Naive thymus-derived CD8-positive, alpha-beta T cell (primary cell): ENCODE data around the gene REV3L. TPM values are rescaled to one million over a fixed set of nuclear protein-coding genes. Genes with fewer than 3 reads are reported as not detected.

ENCODE experiments used
- ATAC-seq, 2 donors: fragments of 150-1000 bp; cut with Tn5 transposase in 1 of 2; sonication (Bioruptor Pico), chemical (Tn5 transposase) in 1 of 2; 1 replicate in 1 of 2; 2 replicates in 1 of 2; pipeline ENCODE4 v1.10.0; 2021; ENCODE audit warnings: mild to moderate bottlenecking in 2 of 2, moderate library complexity in 2 of 2
- POLR2A ChIA-PET: fragments of 350-600 bp; sonication (Branson Sonifier 250); formaldehyde crosslinking; loops from one replicate; lab custom pipeline; 2021; ENCODE audit warnings: antibody characterized with exemption; lab: Charles Lee
- DNase-seq, 10 donors: peaks; one replicate each; pipeline versions ENCODE4 v3.0.0 to v3.0.0-alpha.2; 2020 to 2022
- H3K27ac Mint-ChIP-seq, 10 donors: one replicate each; pipeline ENCODE4 v1.8.0; 2020 to 2022; ENCODE audit warnings: mild to moderate bottlenecking in 10 of 10, mixed read lengths in 10 of 10, moderate library complexity in 4 of 10, inconsistent platforms in 1 of 10
- H3K27me3 Mint-ChIP-seq, 5 donors: one replicate each; pipeline ENCODE4 v1.8.0; 2021 to 2022; ENCODE audit warnings: mixed read lengths in 5 of 5
- H3K36me3 Mint-ChIP-seq, 3 donors: one replicate each; pipeline ENCODE4 v1.8.0; 2020 to 2022; ENCODE audit warnings: mixed read lengths in 3 of 3, mild to moderate bottlenecking in 2 of 3, inconsistent platforms in 1 of 3
- H3K4me1 Mint-ChIP-seq, 4 donors: one replicate each; pipeline ENCODE4 v1.8.0; 2021 to 2022; ENCODE audit warnings: mixed read lengths in 4 of 4
- H3K4me3 Mint-ChIP-seq, 10 donors: one replicate each; pipeline ENCODE4 v1.8.0; 2020 to 2022; ENCODE audit warnings: mild to moderate bottlenecking in 10 of 10, mixed read lengths in 10 of 10, moderate library complexity in 6 of 10, inconsistent platforms in 1 of 10
- H3K9me3 Mint-ChIP-seq, 9 donors: one replicate each; pipeline ENCODE4 v1.8.0; 2020 to 2022; ENCODE audit warnings: mixed read lengths in 9 of 9, mild to moderate bottlenecking in 3 of 9, inconsistent platforms in 1 of 9, moderate library complexity in 1 of 9
- polyA plus RNA-seq, 3 donors: library from polyadenylated mRNA; unstranded; fragments of 300-500 nt; fragmentation: Illumina TruSeq; gene quantifications; one replicate each; pipeline ENCODE4 v1.2.3, GENCODE V29; 2021
- total RNA-seq, 8 experiments: library from RNA in 2 of 8; stranded (reverse) in 2 of 8; gene quantifications; one replicate each; pipeline ENCODE4 v1.2.3 and lab custom pipeline; 2021 to 2026

REV3L gene
- total and polyA plus RNA-seq, 5 experiments from 2014 or later, result 3.2 to 36.5 (median 12.1) TPM

- Mint-ChIP-seq H3K9me3 (peaks cover 9 to 39% (median 20%) of the 10 kb centered on the region in 9 donors), H3K4me1 (peaks cover 0 to 4% (median 3%) of the 10 kb centered on the region in 4 donors), H3K4me3 (no peak overlapping the region), H3K27me3 (no peaks in the 10 kb centered on the region), H3K36me3 (peaks cover 52 to 79% (median 73%) of the 10 kb centered on the region in 3 donors), H3K27ac (no peak overlapping the region)
- DNase-seq, result no peak
- ATAC-seq, result no peak
- POLR2A ChIA-PET, result interaction anchor here (0.6 kb wide), 1 partner anchor 832 kb away, joined by 4 read pairs; no protein-coding TSS in a partner anchor
Observed at GRCh38 chr6:111274593-111275217, 208.3 kb downstream of the REV3L start.

GRCh38 chr6:111270121-111270520 lies 212.9 kb downstream of the REV3L start:
- no peak overlapping the region for H3K4me3 Mint-ChIP-seq
- DNase-seq (no peak), ATAC-seq (no peak)
- no peaks in the 10 kb centered on the region for H3K27me3 Mint-ChIP-seq
- H3K27ac Mint-ChIP-seq, result peak overlapping the region in 1 of 10 donors; percentile 65
- peaks cover 7 to 37% (median 20%) of the 10 kb centered on the region in 4 donors for H3K4me1 Mint-ChIP-seq
- H3K9me3 Mint-ChIP-seq, result peaks cover 0 to 25% (median 11%) of the 10 kb centered on the region in 9 donors
- H3K36me3 Mint-ChIP-seq, result peaks cover 27 to 74% (median 65%) of the 10 kb centered on the region in 3 donors
- POLR2A ChIA-PET, result interaction anchor here (1.5 kb wide), 1 partner anchor 11 kb away, joined by 5 read pairs; a partner anchor contains a TSS

- peaks cover 7 to 37% (median 21%) of the 10 kb centered on the region in 4 donors for H3K4me1 Mint-ChIP-seq
- H3K27me3 Mint-ChIP-seq, result no peaks in the 10 kb centered on the region
- no peak overlapping the region for H3K27ac Mint-ChIP-seq
- POLR2A ChIA-PET, result interaction anchor here (1.5 kb wide), 1 partner anchor 10 kb away, joined by 5 read pairs; a partner anchor contains a TSS
- no peak for ATAC-seq
- DNase-seq, result no peak
- H3K9me3 Mint-ChIP-seq, result peaks cover 0 to 19% (median 9%) of the 10 kb centered on the region in 9 donors
- H3K4me3 Mint-ChIP-seq, result no peak overlapping the region
- H3K36me3 Mint-ChIP-seq, result peaks cover 22 to 71% (median 59%) of the 10 kb centered on the region in 3 donors
Observed at GRCh38 chr6:111269401-111269970, 213.5 kb downstream of the REV3L start.

- H3K4me3 Mint-ChIP-seq, result peak overlapping the region in 2 of 10 donors; percentile 19 to 23
- peaks cover 8 to 65% (median 46%) of the 10 kb centered on the region in 3 donors for H3K36me3 Mint-ChIP-seq
- no peaks in the 10 kb centered on the region for H3K27me3 Mint-ChIP-seq
- H3K4me1 Mint-ChIP-seq, result peaks cover 11 to 42% (median 26%) of the 10 kb centered on the region in 4 donors
- peaks cover 0 to 2% (median 1%) of the 10 kb centered on the region in 9 donors for H3K9me3 Mint-ChIP-seq
- ATAC-seq (no peak), DNase-seq (no peak)
- POLR2A ChIA-PET, result interaction anchor here (1.0 kb wide), 1 partner anchor 8 kb away, joined by 3 read pairs; a partner anchor contains a TSS
- peak overlapping the region in 1 of 10 donors; percentile 53 for H3K27ac Mint-ChIP-seq
Observed at GRCh38 chr6:111267764-111268333, 215.2 kb downstream of the REV3L start.

GRCh38 chr6:111266276-111266675 lies 216.7 kb downstream of the REV3L start:
- ATAC-seq (no peak), DNase-seq (no peak)
- Mint-ChIP-seq H3K27ac (peak overlapping the region in 1 of 10 donors; percentile 3), H3K4me1 (peaks cover 11 to 42% (median 33%) of the 10 kb centered on the region in 4 donors), H3K9me3 (peaks cover 0 to 1% (median 0%) of the 10 kb centered on the region in 9 donors), H3K27me3 (no peaks in the 10 kb centered on the region), H3K4me3 (no peak overlapping the region), H3K36me3 (peaks cover 8 to 65% (median 43%) of the 10 kb centered on the region in 3 donors)
- POLR2A ChIA-PET, result interaction anchor here (0.5 to 0.9 kb wide), 2 partner anchors 13 to 777 kb away, joined by 4 to 8 read pairs; no protein-coding TSS in a partner anchor

GRCh38 chr6:111265842-111266241 lies 217.2 kb downstream of the REV3L start:
- Mint-ChIP-seq H3K27me3 (no peaks in the 10 kb centered on the region), H3K27ac (peak overlapping the region in 1 of 10 donors; percentile 3), H3K36me3 (peaks cover 8 to 65% (median 43%) of the 10 kb centered on the region in 3 donors), H3K9me3 (peaks cover 0 to 1% (median 0%) of the 10 kb centered on the region in 9 donors), H3K4me1 (peaks cover 12 to 46% (median 37%) of the 10 kb centered on the region in 4 donors), H3K4me3 (no peak overlapping the region)
- no peak for DNase-seq
- POLR2A ChIA-PET, result no interaction called here
- no peak for ATAC-seq

- peaks cover 0 to 2% (median 0%) of the 10 kb centered on the region in 5 donors for H3K27me3 Mint-ChIP-seq
- peaks cover 8 to 49% (median 33%) of the 10 kb centered on the region in 3 donors for H3K36me3 Mint-ChIP-seq
- peak overlapping the region in 1 of 10 donors; percentile 15 for H3K27ac Mint-ChIP-seq
- no peaks in the 10 kb centered on the region for H3K9me3 Mint-ChIP-seq
- H3K4me3 Mint-ChIP-seq, result no peak overlapping the region
- peaks cover 15 to 53% (median 46%) of the 10 kb centered on the region in 4 donors for H3K4me1 Mint-ChIP-seq
- ATAC-seq (no peak), DNase-seq (no peak)
- POLR2A ChIA-PET, result no interaction called here
Observed at GRCh38 chr6:111263837-111264236, 219.2 kb downstream of the REV3L start.

GRCh38 chr6:111260570-111261298 lies 222.3 kb downstream of the REV3L start:
- POLR2A ChIA-PET, result interaction anchor here (2.1 to 2.7 kb wide), 2 partner anchors 218 to 223 kb away, joined by 23 to 35 read pairs; partner anchors contain the start of gene REV3L
- no peak for ATAC-seq

GRCh38 chr6:111259089-111259831 lies 223.8 kb downstream of the REV3L start:
- H3K4me3 Mint-ChIP-seq, result peak overlapping the region; percentile 62 to 94 (median 86)
- H3K4me1 Mint-ChIP-seq, result peaks cover 13 to 34% (median 32%) of the 10 kb centered on the region in 4 donors
- no peaks in the 10 kb centered on the region for H3K9me3 Mint-ChIP-seq
- DNase-seq, result peak; percentile 97 to 100 (median 99)
- POLR2A ChIA-PET, result interaction anchor here (0.6 to 2.7 kb wide), 17 partner anchors 9 to 903 kb away, joined by 3 to 35 read pairs (median 4); partner anchors contain the start of genes AMD1, CDK19, REV3L and SLC16A10
- peaks cover 0 to 2% (median 0%) of the 10 kb centered on the region in 5 donors for H3K27me3 Mint-ChIP-seq
- H3K27ac Mint-ChIP-seq, result peak overlapping the region; percentile 79 to 98 (median 95)
- peaks cover 0 to 12% (median 4%) of the 10 kb centered on the region in 3 donors for H3K36me3 Mint-ChIP-seq
- ATAC-seq, result peak; percentile 92 to 93

More at GRCh38 chr6:111260570-111261298, 222.3 kb downstream of the REV3L start:
- Mint-ChIP-seq H3K27me3 (peaks cover 0 to 2% (median 0%) of the 10 kb centered on the region in 5 donors), H3K4me3 (peak overlapping the region; percentile 62 to 94 (median 86)), H3K9me3 (no peaks in the 10 kb centered on the region), H3K36me3 (peaks cover 0 to 19% (median 5%) of the 10 kb centered on the region in 3 donors), H3K27ac (peak overlapping the region; percentile 18 to 98 (median 93)), H3K4me1 (peaks cover 13 to 34% (median 33%) of the 10 kb centered on the region in 4 donors)
- DNase-seq, result no peak

GRCh38 chr6:111258615-111259088 lies 224.4 kb downstream of the REV3L start:
- peaks cover 0 to 4% (median 0%) of the 10 kb centered on the region in 5 donors for H3K27me3 Mint-ChIP-seq
- no peaks in the 10 kb centered on the region for H3K9me3 Mint-ChIP-seq
- peak overlapping the region; percentile 62 to 94 (median 86) for H3K4me3 Mint-ChIP-seq
- no peak for DNase-seq
- POLR2A ChIA-PET, result interaction anchor here (0.9 to 2.7 kb wide), 13 partner anchors 11 to 904 kb away, joined by 3 to 35 read pairs (median 5); partner anchors contain the start of genes AMD1, CDK19, REV3L and SLC16A10
- H3K36me3 Mint-ChIP-seq, result peaks cover 0 to 6% (median under 1%) of the 10 kb centered on the region in 3 donors
- ATAC-seq, result peak in 1 of 2 donors; percentile 9
- peaks cover 10 to 30% (median 29%) of the 10 kb centered on the region in 4 donors for H3K4me1 Mint-ChIP-seq
- H3K27ac Mint-ChIP-seq, result peak overlapping the region; percentile 79 to 98 (median 95)

GRCh38 chr6:111258010-111258409 lies 225.0 kb downstream of the REV3L start:
- DNase-seq (no peak), ATAC-seq (no peak)
- no peaks in the 10 kb centered on the region for H3K9me3 Mint-ChIP-seq
- POLR2A ChIA-PET, result interaction anchor here (2.7 kb wide), 1 partner anchor 226 kb away, joined by 35 read pairs; the partner anchor contains the start of gene REV3L
- peaks cover 0 to 5% (median 0%) of the 10 kb centered on the region in 3 donors for H3K36me3 Mint-ChIP-seq
- peaks cover 9 to 29% (median 28%) of the 10 kb centered on the region in 4 donors for H3K4me1 Mint-ChIP-seq
- peak overlapping the region in 8 of 10 donors; percentile 22 to 98 (median 95) for H3K27ac Mint-ChIP-seq
- peaks cover 0 to 5% (median 0%) of the 10 kb centered on the region in 5 donors for H3K27me3 Mint-ChIP-seq
- H3K4me3 Mint-ChIP-seq, result peak overlapping the region in 2 of 10 donors; percentile 62 to 86
